ENCODE measurements around the gene GATB.

Gene GATB

DNA sequence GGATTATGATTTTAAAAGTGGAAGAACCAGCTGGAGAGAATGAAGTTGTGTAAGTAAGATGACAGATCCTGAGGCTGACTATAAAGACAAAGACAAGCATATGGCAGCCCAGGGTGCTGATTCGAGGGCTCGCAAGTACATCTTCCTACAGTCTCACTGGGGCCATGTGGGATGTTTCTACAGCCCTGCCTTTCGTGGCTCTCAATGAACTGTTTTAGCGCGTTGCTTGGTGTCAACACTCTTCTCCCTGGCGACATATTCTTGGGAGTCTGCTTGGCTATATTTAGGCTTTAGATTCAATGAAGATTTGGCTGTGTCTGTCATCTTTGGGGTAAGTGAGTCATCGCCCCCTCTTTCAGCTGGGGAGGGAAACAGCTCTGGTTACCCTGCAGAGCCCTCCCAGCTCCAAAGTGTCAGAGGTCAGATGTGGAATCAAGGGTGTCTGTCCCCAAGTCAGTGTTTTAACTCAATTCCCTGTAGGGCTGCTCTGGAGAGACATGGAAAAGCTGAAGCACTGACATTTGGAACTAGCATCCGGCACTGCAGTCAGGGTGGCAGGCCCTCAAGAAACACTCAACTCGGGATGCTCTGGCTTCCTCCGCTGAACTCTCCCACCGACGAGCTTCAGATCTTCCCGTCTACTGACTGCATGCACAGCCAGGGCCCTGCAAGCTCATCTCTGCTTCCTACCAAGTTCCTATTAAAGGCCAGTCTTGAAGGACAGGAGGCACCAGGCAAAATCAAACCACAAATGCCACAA, 65.7 kb downstream of the GATB start:
- no peak for DNase-seq (ENCODE audit: low spot score)

DNA sequence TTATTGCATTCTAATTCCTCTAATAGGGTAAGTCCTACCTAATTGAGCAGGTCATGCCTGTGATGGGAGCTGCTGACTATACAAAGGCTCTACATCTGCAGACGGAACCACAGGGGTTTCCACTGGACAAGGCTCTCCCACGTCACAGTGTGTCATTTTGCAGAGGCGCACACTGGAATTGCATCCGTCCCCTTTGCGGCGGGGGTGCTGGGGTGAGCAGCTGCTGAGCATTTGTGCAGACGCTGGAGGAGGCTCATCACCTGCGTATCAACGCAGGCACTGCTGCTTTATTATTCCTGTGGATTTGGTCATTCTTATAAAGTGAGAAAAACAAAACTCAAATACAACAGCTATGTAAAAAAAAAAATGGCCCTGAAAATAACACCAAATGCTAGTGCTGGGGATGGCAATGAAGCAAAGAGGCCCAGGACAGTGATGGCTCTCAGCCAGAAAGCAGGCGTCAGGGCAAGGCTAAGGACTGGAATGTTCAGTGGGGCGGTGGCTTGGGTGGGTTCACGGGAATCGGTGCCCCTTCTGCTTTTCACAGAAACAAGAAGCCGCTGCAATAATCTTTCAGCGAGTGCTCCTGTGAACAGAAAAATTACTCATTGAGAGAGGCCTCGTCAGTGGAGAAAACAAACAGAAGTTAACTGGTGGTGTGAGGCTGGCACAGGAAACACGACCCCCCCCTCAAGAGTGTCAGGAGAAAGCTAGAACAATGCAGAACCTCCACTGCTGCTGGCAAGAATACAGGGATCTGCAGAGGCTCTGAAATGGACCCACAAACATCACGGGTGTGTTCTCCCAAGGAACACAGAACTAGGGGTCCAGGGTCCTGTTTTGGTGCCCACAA, 67.8 kb downstream of the GATB start:
- no peak for DNase-seq (ENCODE audit: low spot score)

DNA sequence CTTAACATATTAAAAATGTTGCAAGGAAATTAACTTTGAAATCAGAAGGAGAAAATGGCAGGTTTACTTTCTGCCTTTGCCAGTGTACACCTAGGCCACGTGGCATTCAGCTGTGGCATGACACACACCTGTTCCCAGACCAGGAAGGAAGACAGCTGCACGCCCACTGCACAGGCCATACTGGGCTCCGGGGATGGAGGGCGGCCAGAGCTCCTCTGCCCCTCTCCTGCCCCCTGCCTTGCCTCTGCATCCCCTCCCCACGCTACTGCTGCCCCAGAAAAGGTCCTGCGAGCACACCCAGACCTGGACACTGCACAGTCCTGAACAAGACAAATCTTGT, 68.4 kb downstream of the GATB start:
- no peak for DNase-seq (ENCODE audit: low spot score)

DNA sequence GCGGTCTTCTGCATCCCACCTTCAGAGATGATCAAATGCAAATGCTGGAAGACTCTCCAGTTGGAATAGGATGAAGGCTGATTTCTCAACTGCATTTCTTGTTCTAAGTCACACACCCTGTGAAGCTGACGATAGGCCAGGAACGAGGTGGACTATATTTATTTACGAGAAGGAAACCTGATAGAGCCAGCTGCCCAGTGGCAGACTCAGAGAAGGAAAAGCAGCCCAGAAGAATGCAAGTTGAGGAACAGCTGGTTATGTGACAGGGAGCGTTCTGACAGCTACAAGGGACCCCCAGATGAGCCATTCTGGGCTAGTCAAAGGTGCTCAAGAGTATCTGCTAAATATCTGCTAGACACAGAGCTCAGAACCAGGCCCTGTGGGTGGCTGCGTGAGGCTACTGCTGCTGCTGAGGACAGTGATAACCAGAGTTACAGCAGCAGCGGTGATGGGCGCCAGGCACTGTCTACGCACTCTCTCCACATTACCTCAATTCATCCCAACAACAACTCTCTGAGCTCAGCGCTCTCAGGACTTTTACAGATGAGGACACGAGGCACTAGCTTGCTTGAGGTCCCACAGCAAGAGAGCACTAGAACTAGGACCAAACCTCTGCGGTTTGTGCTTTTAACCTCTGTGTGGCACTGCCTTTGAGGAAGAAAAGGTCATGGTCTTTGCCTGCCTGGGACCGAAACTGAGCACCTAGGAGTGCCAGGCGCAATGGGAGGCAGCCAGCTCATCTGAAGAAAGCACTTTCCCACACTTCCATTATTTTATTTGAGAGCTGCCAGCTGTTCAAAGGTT, 69.0 kb downstream of the GATB start:
- no peak for DNase-seq (ENCODE audit: low spot score)

DNA sequence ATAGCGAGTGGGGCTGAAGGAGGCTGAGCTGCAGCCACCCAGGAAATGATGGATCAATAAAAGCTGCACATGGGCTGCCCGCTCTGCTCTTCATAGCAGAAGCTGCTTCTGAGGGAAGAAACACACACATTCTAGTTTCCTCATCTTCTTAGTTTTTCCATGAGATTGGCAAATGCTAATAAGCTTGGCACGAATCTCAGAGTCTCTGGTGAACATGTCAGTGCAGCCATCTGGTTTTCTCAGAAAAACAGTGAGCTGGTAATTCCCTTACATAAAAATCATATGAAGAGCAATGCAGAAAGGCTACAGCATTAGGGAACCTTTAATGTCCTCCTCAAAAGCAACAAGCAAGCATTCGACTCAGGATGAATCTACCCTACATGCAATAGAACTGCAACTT, 69.9 kb downstream of the GATB start:
- DNase-seq (ENCODE audit: low spot score) = no peak

DNA sequence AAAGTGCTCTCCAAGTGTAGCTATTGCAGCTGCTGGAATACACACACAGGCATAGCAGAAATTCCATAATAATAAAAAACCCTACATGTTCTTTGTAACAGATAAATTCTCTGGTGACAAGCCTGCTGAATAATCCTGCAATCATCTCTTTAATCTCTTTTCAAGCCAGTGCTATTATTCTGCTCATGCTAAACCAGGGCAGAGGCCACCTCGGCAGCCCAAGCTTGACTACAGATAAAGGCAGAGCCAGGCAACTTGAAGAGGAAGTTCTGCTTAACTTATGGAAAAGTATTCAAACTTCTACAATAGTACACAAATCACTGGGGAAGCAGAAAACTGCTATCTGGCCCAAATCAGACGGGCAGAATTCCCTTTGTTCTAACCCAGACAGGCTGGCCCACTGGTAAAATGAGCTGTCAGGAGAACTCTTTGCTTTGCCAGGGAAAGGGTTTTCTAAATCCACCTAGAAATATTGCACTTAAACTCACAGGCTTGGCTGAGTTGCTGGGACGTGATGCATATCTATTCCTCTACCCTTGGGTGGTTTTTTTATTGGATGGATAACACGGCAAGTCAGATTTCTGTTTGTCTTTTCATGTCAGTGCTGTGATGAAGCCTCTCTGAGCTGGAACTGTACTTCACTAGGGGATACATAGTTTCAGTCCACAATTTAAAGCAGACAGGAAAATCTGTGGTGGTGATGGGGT, 70.5 kb downstream of the GATB start:
- DNase-seq (ENCODE audit: low spot score) = no peak

DNA sequence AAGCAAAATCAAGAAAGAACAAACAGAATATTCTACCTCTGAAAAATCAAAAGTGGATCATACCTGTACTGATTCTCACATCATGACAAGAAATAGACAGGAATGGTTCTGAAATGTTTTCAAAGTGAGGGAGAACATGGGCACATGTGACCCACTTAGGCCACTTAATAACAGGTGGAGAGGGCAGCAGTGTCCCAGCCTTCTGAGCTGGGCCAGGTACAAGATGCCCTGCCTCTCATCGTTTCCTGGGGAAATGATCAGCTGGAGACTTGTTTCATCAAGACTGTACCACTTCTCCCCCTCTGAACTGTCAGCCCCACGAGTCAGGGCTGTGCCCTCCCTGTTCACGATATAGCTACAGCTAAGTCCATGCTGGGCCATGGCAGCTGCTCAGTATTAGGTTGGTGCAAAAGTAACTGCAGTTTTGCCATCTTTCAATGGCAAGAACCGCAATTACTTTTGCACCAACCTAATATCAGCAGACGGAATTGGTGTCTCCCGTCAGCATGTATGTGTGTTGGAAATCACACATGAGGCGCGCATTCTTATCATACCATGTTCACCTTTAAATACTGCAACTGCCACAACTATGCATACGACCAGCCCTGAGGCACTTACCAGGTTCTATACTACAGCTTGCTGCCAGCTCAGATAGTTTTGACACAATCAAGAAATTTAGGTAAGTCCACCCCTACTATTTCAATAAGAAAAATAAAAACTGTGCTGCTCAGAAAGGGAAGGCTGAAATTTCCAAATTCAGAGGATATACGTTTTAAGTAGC, 71.4 kb downstream of the GATB start:
- DNase-seq (ENCODE audit: low spot score) = no peak

DNA sequence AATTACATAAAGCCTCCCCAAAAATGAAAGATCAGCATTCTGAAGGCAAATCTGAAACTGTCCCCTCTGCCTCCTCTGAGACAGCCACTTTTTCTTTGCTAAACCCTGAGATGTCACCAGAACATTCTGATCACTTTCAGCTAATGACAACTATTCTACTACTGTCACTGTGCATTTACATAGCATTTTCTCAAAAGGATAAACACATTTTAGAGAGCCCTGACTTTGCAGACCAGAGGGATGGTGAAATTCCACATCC, 72.1 kb downstream of the GATB start:
- DNase-seq (ENCODE audit: low spot score) = no peak

DNA sequence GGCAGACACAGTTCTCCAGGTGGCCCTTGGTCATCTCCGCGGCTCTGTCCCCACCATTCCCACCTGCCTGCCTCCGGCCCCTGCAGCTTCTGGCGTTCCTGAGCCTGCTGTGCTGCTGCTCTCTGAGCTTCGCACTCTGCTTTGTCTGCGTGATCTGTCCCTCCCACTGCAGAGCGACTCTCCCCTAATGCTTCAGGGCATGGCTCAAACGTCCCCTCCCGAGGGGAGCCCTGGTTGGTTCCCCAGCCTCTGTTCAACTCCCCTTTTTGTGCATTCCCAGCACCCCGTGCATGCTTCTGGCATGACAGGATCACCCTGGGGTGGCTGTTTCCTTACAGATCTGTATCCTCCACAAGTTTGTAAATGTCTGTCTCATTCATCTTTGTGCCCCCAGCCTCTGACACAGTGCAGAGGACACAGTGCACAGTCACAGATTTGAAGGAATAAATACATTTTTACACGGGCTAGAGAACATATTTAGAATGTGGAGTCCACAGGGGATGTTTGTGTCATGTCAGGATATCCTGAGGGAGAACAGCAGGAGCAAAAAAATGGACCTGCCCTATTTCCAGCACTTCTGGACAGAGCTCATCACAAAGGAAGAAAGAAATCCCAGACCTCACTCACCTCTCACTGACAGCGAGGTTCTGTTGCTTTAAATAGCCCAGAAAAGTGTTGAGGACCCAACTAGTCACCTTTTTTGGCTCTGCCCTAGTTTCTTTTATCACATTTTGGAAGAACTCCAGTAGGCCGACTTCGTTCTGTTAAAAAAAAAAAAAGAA, 72.6 kb downstream of the GATB start:
- peak; percentile 23 for DNase-seq (ENCODE audit: low spot score)

DNA sequence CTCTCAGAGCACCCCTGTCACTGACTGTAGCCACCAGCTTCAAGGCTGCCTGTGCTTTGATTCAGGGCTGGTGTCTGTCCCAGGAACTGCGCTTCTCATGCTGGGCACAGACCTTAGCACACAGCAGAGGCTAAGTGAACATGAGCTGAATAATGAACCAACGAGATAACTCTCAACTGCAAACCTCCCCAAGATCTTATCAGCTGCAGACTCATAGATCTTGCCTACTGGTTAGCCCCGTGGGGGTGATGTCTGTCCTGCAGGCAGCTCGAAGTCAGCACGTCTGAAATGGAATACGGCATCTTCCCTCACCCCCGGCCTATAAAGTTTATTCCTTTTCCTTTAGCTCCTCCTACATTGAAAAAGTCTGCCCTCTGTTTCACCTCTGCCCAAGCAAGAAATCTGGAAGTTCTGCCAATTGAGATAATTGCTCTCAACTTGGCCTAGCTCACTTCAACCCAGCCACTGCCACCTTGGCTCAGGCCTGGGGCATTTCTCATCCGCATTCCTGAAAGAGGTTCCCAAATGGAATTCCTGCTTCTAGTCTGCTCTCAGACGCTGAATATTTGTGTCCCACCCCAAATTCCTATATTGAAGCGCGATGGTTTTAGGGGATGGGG, 73.7 kb downstream of the GATB start:
- DNase-seq (ENCODE audit: low spot score) = no peak

DNA sequence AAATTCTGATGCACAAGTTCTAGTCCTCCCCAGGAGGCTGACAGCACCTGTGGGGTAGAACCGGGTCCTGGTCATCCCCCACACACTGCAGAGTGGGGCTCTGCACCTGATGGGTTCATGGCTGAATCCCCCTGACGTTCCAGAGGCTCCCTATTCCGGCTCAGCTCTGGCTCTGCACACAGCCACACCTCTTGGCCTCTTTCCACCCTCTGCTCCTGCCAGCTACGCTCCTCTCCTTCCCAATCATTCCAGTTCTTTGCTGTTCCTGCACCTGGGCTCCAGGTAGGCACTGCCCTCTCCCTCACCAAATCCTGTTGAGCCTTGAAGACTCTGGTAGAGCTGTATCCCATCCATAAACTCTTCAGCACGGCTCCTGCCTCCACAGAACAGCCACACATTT, 75.5 kb downstream of the GATB start:
- DNase-seq (ENCODE audit: low spot score) = no peak

DNA sequence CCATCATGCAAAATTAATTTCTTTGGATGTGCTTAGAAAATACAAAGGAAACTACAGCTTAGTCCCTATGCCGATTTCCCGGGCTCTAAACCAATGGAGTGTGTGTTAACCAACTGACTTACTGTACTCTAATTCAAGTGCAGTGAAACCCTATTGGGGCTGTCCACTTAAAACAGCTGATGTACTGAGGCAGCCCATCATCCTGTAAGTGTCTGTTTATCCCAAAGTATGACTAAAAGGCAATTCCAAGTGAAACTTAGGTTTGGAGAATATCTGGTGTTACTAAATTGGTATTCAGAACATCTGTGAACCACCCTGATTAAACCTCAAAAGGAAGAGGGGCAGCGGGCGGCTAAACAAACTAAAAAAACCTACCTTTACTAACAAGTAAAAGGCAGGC, 79.7 kb downstream of the GATB start:
- no peak for DNase-seq (ENCODE audit: low spot score)

DNA sequence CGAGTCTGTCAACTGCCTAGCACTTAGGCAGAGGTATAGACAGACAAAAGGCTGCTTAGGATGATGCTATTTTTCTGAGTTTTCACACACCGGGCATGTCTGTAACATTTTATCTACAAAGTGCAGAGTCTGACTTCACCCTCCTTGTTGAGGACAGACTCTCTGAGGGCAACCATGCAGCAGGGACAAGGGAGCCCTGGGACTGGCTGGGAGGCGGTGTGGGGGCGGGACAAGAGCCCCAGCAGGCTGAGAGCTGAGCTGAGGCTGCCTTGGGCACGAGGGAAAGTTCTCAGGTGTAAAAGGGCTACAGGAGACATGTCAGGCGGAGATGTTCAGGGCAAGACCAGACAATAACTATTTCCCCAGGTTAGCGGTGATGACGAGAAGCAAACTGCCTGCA, 81.6 kb downstream of the GATB start:
- DNase-seq (ENCODE audit: low spot score) = peak; percentile 30

DNA sequence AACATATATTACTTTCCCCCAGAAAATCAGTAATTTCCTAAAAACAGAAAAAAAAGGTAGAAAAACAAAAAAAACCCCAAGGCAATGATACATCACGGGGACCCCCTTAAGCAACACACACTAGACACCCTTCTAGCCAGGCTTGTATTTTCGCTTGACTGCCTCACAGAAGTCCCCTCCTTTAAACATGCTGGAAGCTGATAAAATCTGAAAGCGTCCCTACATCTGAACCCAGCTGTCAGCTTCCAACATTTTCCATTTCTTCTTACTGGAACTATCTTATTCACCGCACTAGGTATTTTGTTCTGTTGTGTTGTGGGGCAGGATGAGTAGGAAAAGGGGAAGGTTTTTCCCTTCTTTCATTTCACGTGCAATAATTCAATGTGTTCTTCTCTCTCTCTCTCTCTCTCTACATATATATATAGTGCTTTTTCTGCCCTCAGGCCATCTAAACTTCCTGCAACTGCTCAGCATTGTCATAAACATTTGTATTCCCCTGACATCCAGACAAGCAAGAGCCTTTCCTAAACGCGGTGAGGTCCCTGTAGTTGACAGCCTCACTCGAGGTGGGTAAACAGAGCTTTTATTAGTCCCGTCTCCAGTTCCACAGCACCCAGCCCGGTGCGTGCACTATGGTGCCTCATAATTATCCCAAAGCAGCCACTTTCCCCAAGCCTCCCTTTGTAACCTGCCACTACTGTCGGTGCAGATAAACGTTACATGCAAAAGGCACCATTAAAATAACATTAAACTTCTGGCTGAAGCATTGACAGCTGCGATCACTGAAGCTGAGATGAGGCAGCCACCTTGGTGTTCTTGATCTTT, 82.5 kb downstream of the GATB start:
- DNase-seq (ENCODE audit: low spot score) = no peak

DNA sequence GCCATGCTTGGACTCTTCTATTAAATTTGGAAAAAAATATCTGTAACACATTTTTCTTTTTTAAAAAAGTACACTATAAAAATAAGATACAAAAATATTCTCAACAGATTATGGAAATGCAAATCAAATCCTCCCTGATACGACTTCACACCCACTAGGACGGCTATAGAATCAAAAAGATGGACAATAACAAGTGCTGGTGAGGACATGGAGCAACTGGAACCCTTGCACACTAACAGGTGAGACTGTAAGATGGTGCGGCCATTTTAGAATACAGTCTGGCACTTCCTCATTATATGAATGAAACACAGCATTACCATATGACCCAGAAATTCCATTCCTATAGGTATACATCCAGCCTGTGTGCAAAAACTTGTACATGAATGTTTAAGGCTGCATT, 83.6 kb downstream of the GATB start:
- no peak for DNase-seq (ENCODE audit: low spot score)

DNA sequence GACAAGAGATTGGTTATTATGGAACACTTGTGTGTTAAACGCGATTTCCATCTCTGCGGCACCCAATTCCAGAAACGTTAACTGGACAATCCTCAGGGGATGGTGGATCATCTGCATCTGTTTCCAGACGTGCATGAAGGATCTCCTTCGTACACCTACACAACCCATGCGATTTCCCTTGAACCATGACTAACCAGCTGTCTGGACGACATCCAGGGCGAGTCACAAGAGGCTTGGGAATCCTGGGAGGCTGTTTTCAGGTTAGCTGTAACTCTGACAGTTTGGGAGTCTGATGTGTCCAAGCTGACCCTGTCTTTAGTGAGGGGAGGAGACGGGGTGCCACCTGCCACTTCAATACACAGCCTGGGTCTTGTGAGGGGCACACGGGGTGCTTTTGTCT, 84.5 kb downstream of the GATB start:
- no peak for DNase-seq (ENCODE audit: low spot score)

DNA sequence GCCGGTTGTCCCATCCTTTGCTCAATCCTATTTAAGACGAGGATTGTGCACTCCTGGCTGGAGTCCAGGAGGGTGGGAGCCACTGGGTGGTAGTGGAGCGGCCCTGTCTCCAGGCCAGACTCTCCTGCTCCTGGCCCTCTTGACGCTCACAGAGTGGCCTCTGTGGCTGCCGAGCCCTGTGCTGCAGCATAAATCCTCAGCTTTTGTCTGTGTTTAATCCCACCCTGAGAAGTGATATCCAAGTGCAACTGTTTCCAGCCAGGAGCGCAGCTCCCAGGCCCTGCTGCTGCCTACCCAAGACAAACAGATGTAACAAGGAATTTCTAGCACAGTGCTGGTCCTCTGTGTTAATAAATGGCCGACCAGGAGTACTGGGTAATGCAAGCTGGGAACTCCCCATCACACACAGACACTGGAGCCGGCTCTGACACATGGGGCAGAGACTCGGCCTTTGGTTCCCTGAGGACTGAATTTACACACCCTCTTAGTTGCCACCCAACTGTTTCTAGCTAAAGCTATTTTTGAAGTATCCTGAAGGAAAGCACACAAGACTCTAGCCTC, 85.3 kb downstream of the GATB start:
- no peak for DNase-seq (ENCODE audit: low spot score)

DNA sequence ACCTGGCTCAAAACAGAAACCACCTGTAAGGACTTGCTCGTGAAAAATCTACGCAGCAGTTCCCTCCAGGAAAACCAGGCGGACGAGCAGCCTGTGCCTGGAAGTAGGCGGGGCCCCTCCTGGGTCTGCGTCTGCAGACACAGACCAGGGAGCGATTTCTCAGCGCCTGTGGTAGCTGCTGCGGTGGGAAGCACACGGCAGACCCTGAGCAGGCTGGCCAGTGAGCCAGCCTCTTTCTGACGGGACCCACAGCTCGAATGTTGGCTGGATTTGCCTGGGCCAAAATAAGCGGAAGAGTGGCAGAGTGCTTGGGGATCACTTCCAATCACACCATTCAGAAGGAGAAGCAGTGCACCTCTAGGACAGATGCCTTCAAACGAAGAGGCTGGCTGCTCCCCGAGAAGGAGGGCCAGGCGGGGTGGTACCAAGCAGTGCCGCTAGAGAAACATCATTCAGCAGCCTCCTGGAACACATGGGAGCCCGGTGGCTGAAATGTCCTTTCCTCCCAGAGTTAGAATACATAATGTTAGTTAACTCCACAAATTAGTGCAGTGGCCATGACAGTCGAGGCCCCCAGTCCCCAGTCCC, 85.9 kb downstream of the GATB start:
- DNase-seq (ENCODE audit: low spot score) = peak; percentile 71

Measured in iPS-NIHi11 (cell line).